ENCODE data around the gene INPP5A. TPM values are rescaled to one million over a fixed set of nuclear protein-coding genes. Genes with fewer than 3 reads are reported as not detected.

Gene INPP5A
- total and polyA plus RNA-seq, 10 donors: 11.1 to 41.3 (median 30.8) TPM

DNA sequence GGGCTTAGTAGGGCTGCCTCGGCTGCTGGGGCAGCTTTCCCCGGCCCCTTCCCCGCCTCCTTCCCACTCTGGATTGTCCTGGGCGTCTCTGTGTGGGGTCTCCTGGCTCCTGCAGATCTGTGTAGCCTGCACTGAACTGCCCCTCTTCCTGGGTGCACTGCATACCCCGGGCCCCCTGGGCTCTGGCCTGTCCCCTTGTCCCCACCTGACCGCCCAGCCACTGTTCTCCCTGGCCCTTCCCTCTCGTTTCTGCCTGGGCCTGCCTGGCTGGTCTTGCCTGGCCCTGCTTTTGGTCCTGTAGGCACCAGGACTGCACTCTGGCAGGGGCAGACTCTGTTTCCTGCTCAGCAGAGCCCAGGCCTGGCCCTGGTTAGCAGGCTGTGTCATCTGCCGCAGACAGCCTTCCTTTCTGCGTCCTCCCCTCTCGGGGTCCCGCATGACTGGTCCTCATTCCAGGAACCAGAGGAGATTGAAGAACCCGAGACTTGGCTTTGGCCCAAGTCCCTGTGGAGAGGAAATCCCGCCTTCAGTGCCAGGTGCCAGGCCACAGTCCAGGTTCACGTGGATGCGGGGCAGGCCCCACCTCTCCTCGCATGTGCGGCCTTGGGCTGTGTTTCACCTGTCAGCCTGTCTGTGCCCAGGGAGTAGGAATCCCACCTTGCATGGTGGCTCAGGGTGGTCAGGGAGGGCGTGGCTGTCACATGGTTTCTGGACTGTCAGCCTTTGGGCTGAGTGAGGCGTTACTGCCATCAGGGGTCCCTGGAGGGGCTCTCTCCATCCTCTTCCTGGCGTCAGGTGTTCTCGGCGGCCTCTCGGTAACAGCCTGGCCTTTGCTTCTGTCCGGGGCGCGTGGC, 9.2 kb downstream of the INPP5A start:
- Histone ChIP-seq H3K36me3 (peaks cover 0 to 13% (median 0%) of the 10 kb centered on the region in 6 donors), H3K27ac (peak overlapping the region; percentile 27 to 77 (median 57)), H3K9me3 (no peaks in the 10 kb centered on the region), H3K27me3 (replicated peaks in 1 of 7) (no peaks in the 10 kb centered on the region), H3K4me1 (peaks cover 45 to 100% (median 87%) of the 10 kb centered on the region in 6 donors), H3K4me3 (peak overlapping the region in 1 of 8 donors; percentile 3)
- intact Hi-C loops (cut with DNase I; ENCODE audit: low total_unique reads): no loop called here
- whole genome bisulfite sequencing, 5 donors: 63 to 68% (median 65%) methylated on average over 21 to 26 of the region's 26 CpGs
- DNase-seq: peak; percentile 83
- no peak for TF ChIP-seq POLR2A (IDR thresholded peaks at IDR 0.05)
- TF ChIP-seq POLR2AphosphoS5 (IDR thresholded peaks at IDR 0.05): peak; percentile 52 to 56 (median 53)

DNA sequence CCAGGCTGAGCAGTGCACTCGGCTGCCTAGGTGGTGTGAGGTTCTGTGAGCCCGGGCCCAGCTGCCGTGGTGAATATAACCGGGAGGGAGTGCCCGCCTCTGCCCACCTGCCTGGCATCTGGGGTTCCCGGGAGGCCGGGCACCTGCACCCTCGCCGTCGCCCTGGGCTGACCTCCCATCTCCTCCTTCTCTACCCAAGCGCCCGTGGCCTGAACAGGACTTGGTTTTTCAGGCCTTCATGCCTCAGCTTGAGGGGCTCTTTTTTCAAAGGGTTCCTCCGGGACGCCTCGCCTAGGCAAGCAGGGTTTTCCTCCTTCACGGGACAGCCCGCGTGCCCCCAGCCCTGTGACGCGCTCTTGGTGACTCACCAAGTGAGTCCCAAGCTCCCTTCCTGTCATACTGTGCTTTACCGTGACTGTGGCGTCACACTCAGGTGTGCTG, 9.9 kb downstream of the INPP5A start:
- intact Hi-C loops (cut with DNase I; ENCODE audit: low total_unique reads): no loop called here
- H3K27ac ChIP-seq: peak overlapping the region; percentile 27 to 77 (median 52)
- peaks cover 43 to 96% (median 82%) of the 10 kb centered on the region in 6 donors for H3K4me1 ChIP-seq
- H3K4me3 ChIP-seq: no peak overlapping the region
- H3K27me3 ChIP-seq (replicated peaks in 1 of 7): no peaks in the 10 kb centered on the region
- DNase-seq: peak; percentile 82
- 64 to 91% (median 75%) methylated on average over 18 to 22 of the region's 22 CpGs for WGBS, 5 donors
- TF ChIP-seq POLR2AphosphoS5 (IDR thresholded peaks at IDR 0.05) (peak in 1 of 3 donors; percentile 39), POLR2A (IDR thresholded peaks at IDR 0.05) (no peak)
- no peaks in the 10 kb centered on the region for H3K9me3 ChIP-seq
- peaks cover 0 to 13% (median 0%) of the 10 kb centered on the region in 6 donors for H3K36me3 ChIP-seq

DNA sequence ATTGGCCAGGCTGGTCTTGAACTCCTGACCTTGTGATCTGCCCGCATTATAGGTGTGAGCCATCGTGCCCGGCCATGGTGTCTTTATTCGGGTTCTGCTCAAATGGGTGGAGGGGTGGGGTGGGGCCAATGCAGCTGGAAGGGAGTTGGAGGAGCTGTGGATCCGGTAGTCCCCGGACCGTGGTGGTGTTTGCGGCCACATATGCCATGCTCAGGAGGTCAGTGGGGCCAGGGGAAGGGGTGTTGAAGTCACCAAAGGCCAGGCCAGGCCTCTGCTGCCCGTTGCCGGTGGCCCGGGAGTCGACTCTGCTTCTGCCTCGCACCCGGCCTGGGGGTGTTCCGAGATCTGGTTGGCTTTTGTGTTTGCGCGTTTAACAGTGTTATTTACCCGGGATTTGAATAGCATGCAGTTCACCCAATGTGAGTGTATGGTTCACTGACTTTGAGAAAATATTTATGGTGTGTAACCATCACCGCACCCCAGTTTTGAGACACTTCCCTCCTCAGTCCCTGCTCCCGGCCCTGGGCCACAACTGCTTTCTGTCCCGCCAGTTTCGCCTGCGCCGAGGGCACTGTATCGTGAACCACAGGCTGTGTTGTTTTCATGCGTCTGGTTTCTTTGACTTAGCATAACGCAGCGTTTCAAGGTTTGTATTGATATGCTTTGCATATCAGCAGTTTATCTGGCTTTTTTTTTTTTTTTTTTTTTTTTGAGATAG, 10.7 kb downstream of the INPP5A start:
- peak; percentile 78 for DNase-seq
- Histone ChIP-seq H3K36me3 (peaks cover 0 to 8% (median 0%) of the 10 kb centered on the region in 6 donors), H3K4me1 (peaks cover 43 to 88% (median 79%) of the 10 kb centered on the region in 6 donors), H3K9me3 (no peaks in the 10 kb centered on the region), H3K27ac (peak overlapping the region in 3 of 8 donors; percentile 69 to 77 (median 73)), H3K27me3 (replicated peaks in 1 of 7) (no peaks in the 10 kb centered on the region), H3K4me3 (no peak overlapping the region)
- intact Hi-C loops (cut with DNase I; ENCODE audit: low total_unique reads): no loop called here
- TF ChIP-seq POLR2A (IDR thresholded peaks at IDR 0.05) (no peak), POLR2AphosphoS5 (IDR thresholded peaks at IDR 0.05) (peak in 2 of 3 donors; percentile 51 to 52)
- TF ChIP-seq, protein P1, sequence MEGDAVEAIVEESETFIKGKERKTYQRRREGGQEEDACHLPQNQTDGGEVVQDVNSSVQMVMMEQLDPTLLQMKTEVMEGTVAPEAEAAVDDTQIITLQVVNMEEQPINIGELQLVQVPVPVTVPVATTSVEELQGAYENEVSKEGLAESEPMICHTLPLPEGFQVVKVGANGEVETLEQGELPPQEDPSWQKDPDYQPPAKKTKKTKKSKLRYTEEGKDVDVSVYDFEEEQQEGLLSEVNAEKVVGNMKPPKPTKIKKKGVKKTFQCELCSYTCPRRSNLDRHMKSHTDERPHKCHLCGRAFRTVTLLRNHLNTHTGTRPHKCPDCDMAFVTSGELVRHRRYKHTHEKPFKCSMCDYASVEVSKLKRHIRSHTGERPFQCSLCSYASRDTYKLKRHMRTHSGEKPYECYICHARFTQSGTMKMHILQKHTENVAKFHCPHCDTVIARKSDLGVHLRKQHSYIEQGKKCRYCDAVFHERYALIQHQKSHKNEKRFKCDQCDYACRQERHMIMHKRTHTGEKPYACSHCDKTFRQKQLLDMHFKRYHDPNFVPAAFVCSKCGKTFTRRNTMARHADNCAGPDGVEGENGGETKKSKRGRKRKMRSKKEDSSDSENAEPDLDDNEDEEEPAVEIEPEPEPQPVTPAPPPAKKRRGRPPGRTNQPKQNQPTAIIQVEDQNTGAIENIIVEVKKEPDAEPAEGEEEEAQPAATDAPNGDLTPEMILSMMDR (IDR thresholded peaks at IDR 0.05 in 8 of 11, conservative IDR thresholded peaks at IDR 0.05 in 3 of 11): no peak
- 76 to 89% (median 81%) methylated on average over 28 of the region's 28 CpGs for WGBS, 5 donors

DNA sequence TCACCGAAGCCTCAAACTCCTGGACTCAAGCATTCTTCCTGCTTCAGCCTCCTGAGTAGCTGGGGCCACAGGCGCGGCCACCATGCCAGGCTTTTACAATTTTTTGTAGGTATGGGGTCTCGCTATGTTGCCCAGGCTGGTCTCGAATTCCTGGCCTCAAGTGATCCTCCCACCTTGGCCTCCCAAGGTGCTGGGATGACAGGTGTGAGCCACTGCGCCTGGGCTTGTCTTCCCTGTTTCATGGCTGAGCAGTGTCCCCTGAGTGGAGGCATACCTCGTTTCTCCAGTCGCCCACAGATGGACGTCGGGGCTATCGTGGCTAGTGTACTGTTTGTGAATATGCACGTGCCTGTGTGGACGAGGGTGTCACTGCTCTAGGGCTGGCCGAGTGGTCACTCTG, 11.3 kb downstream of the INPP5A start:
- Histone ChIP-seq H3K27me3 (replicated peaks in 1 of 7) (no peaks in the 10 kb centered on the region), H3K4me3 (no peak overlapping the region), H3K27ac (peak overlapping the region in 3 of 8 donors; percentile 34 to 73 (median 69)), H3K36me3 (peaks cover 0 to 3% (median 0%) of the 10 kb centered on the region in 6 donors), H3K4me1 (peaks cover 40 to 84% (median 75%) of the 10 kb centered on the region in 6 donors), H3K9me3 (no peaks in the 10 kb centered on the region)
- WGBS, 5 donors: 87 to 94% (median 88%) methylated on average over 12 to 14 of the region's 14 CpGs
- TF ChIP-seq POLR2A (IDR thresholded peaks at IDR 0.05): no peak
- no peak for TF ChIP-seq POLR2AphosphoS5 (IDR thresholded peaks at IDR 0.05)
- TF ChIP-seq, protein P1 (IDR thresholded peaks at IDR 0.05 in 8 of 11, conservative IDR thresholded peaks at IDR 0.05 in 3 of 11): no peak
- peak; percentile 73 for DNase-seq
- intact Hi-C loops (cut with DNase I; ENCODE audit: low total_unique reads): no loop called here
